Limb (tissue), 2 donors: ENCODE measurements around the gene CDC14A.

Source experiments
- DNase-seq, 2 donors: peaks; one replicate each; pipeline ENCODE4 v3.0.0-alpha.2; 2016; ENCODE audit errors: extremely low spot score in 2 of 2

CDC14A gene

GRCh38 chr1:100443811-100444571, 91.7 kb downstream of the CDC14A start:
- no peak for DNase-seq

GRCh38 chr1:100445565-100445964, 93.3 kb downstream of the CDC14A start:
- DNase-seq: no peak

GRCh38 chr1:100448366-100448765, 96.1 kb downstream of the CDC14A start:
- no peak for DNase-seq

GRCh38 chr1:100449477-100449876, 97.2 kb downstream of the CDC14A start:
- no peak for DNase-seq

- no peak for DNase-seq
Measured at GRCh38 chr1:100452641-100453040, 100.3 kb downstream of the CDC14A start.

- peak in 1 of 2 donors; percentile 36 for DNase-seq
Measured at GRCh38 chr1:100455478-100456072, 103.3 kb downstream of the CDC14A start.

- no peak for DNase-seq
Measured at GRCh38 chr1:100456880-100457279, 104.6 kb downstream of the CDC14A start.

GRCh38 chr1:100457683-100458082, 105.4 kb downstream of the CDC14A start:
- DNase-seq: no peak

- DNase-seq: no peak
Measured at GRCh38 chr1:100458661-100459357, 106.5 kb downstream of the CDC14A start.

- DNase-seq: peak; percentile 79 to 87
Measured at GRCh38 chr1:100459358-100460114, 107.2 kb downstream of the CDC14A start.

GRCh38 chr1:100461222-100461621, 108.9 kb downstream of the CDC14A start:
- DNase-seq: peak in 1 of 2 donors; percentile 36

GRCh38 chr1:100462326-100463025, 110.2 kb downstream of the CDC14A start:
- DNase-seq: no peak

- peak; percentile 52 to 66 for DNase-seq
Measured at GRCh38 chr1:100463791-100464424, 111.6 kb downstream of the CDC14A start.

- no peak for DNase-seq
Measured at GRCh38 chr1:100469578-100469977, 117.3 kb downstream of the CDC14A start.

- no peak for DNase-seq
Measured at GRCh38 chr1:100474834-100475233, 122.5 kb downstream of the CDC14A start.

GRCh38 chr1:100476735-100477290, 124.5 kb downstream of the CDC14A start:
- DNase-seq: no peak

- no peak for DNase-seq
Measured at GRCh38 chr1:100478816-100479215, 126.5 kb downstream of the CDC14A start.

GRCh38 chr1:100479620-100480338, 127.5 kb downstream of the CDC14A start:
- no peak for DNase-seq

- DNase-seq: no peak
Measured at GRCh38 chr1:100481303-100481702, 129.0 kb downstream of the CDC14A start.

- no peak for DNase-seq
Measured at GRCh38 chr1:100482167-100482566, 129.9 kb downstream of the CDC14A start.
